ENCODE measurements around the gene MUC5B. TPM values are rescaled to one million over a fixed set of nuclear protein-coding genes. Genes with fewer than 3 reads are reported as not detected.

The MUC5B gene
- total RNA-seq, 4 donors from 2014 or later: 0.04 to 139 (median 1.6) TPM

DNA sequence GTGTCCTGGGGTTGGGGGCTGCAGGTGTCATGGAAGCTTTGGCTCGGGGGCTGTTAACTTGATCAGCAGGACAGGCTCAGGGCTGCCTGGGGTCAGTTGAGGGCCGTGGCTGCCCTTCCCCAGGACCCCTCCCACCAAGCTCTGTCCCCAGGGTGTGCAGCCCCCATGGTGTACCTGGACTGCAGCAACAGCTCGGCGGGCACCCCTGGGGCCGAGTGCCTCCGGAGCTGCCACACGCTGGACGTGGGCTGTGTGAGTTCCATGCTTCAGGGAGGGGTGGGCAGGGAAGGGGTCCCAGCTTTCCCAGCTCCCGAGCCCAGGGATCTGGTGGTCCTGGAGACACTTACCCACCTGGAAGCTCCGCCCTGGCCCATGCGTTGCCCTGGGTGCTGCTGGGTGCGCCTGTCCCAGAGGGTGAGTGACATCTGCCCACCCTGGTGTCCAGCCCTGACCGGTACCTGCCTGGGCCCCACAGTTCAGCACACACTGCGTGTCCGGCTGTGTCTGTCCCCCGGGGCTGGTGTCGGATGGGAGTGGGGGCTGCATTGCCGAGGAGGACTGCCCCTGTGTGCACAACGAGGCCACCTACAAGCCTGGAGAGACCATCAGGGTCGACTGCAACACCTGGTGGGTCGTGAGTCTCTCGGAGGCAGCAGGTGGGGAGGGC lies 11.3 kb downstream of the MUC5B start:
- H3K36me3 ChIP-seq: no peaks in the 10 kb centered on the region
- H3K9me3 ChIP-seq: no peaks in the 10 kb centered on the region
- peaks cover 0 to 52% (median 0%) of the 10 kb centered on the region in 4 donors for H3K27me3 ChIP-seq
- TF ChIP-seq, protein P1, sequence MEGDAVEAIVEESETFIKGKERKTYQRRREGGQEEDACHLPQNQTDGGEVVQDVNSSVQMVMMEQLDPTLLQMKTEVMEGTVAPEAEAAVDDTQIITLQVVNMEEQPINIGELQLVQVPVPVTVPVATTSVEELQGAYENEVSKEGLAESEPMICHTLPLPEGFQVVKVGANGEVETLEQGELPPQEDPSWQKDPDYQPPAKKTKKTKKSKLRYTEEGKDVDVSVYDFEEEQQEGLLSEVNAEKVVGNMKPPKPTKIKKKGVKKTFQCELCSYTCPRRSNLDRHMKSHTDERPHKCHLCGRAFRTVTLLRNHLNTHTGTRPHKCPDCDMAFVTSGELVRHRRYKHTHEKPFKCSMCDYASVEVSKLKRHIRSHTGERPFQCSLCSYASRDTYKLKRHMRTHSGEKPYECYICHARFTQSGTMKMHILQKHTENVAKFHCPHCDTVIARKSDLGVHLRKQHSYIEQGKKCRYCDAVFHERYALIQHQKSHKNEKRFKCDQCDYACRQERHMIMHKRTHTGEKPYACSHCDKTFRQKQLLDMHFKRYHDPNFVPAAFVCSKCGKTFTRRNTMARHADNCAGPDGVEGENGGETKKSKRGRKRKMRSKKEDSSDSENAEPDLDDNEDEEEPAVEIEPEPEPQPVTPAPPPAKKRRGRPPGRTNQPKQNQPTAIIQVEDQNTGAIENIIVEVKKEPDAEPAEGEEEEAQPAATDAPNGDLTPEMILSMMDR (IDR thresholded peaks at IDR 0.05): no peak
- no peak for TF ChIP-seq POLR2A (IDR thresholded peaks at IDR 0.05)
- no peak for DNase-seq
- no peak overlapping the region for H3K4me3 ChIP-seq
- H3K27ac ChIP-seq: no peak overlapping the region
- peaks cover 0 to 30% (median 0%) of the 10 kb centered on the region in 3 donors for H3K4me1 ChIP-seq
- intact Hi-C loops (cut with DNase I): no loop called here
- WGBS, 2 donors: 78% methylated on average over 4 of the region's 22 CpGs; no CpG with 5 or more reads in 1 of the 2 donors

DNA sequence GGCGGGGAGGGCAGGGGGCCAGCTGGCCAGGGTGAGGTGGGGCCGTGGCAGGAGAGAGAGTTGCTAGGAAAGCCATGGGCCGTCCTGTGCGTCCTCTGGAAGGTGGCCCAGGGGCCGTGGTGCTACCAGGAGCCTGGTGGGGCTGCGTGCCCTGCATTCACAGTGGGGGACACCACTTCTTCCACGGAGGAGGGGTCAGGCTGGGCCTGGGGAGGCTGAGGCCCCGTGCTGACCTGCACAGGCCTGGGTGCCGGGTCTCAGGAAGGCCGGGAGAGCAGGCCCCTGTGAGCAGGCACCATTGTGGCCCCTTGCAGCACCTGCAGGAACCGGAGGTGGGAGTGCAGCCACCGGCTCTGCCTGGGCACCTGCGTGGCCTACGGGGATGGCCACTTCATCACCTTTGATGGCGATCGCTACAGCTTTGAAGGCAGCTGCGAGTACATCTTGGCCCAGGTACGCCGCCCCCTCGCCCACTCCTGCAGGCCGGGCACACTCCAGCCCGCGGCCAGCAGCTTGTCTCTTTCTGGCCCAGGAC lies 12.0 kb downstream of the MUC5B start:
- Histone ChIP-seq H3K27me3 (peaks cover 0 to 46% (median 0%) of the 10 kb centered on the region in 4 donors), H3K36me3 (no peaks in the 10 kb centered on the region), H3K4me3 (no peak overlapping the region), H3K9me3 (no peaks in the 10 kb centered on the region), H3K27ac (no peak overlapping the region), H3K4me1 (peaks cover 0 to 26% (median 0%) of the 10 kb centered on the region in 3 donors)
- no peak for TF ChIP-seq POLR2A (IDR thresholded peaks at IDR 0.05)
- TF ChIP-seq, protein P1 (IDR thresholded peaks at IDR 0.05): no peak
- DNase-seq: no peak
- intact Hi-C loops (cut with DNase I): no loop called here
- 82% methylated on average over 14 of the region's 23 CpGs; no CpG with 5 or more reads in 1 of the 2 donors for WGBS, 2 donors

DNA sequence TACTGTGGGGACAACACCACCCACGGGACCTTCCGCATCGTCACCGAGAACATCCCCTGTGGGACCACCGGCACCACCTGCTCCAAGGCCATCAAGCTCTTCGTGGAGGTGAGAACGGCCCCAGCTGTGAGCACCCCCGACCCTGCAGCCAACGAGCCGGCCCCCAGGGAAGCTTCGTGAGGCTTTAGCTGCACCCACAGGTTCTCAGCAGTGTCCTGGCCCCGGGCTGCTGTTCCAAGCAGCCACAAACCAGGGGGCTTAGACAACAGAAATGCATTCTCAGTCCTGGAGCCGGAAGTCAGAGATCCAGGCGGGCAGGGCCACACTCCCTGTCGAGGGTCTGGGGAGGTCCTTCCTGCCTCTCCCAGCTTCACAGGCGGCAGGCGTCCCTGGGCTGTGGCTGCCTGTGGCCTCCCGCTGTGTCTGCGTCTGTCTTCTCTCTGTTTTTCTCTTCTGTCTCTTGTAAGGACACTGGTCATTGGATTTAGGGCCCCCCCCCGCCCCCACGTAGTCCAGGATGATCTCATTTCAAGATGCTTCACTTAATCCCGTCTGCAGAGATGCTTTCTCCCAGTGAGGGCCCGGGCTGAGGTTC lies 12.5 kb downstream of the MUC5B start:
- TF ChIP-seq, protein P1 (IDR thresholded peaks at IDR 0.05): no peak
- TF ChIP-seq POLR2A (IDR thresholded peaks at IDR 0.05): no peak
- Histone ChIP-seq H3K27ac (no peak overlapping the region), H3K4me1 (peaks cover 0 to 23% (median 0%) of the 10 kb centered on the region in 3 donors), H3K4me3 (no peak overlapping the region), H3K27me3 (peaks cover 0 to 41% (median 0%) of the 10 kb centered on the region in 4 donors), H3K9me3 (no peaks in the 10 kb centered on the region), H3K36me3 (no peaks in the 10 kb centered on the region)
- DNase-seq: no peak
- intact Hi-C loops (cut with DNase I): no loop called here
- 50 to 54% methylated on average over 8 to 12 of the region's 23 CpGs for WGBS, 2 donors

DNA sequence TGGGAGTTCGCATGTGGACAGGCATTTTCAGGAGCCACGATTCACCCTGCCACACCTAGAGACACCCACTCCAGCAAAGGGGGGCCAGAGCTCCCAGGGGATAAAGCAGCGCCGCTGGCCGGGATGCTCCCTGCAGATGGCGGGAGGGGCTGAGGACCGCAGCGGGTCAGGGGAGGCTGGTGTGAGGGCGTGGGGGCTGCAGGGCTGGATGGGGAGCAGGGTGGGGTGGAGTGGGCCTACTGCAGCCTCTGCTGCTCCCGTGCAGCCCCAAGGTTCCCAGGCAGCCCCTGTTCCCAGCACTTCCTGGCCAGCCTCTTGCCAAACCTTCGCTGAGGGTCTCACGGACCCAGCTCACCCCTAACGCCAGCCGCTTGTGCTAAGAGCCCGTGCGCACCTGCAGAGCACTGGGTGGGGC lies 13.0 kb downstream of the MUC5B start:
- H3K4me1 ChIP-seq: peaks cover 0 to 23% (median 0%) of the 10 kb centered on the region in 3 donors
- no peak for DNase-seq
- intact Hi-C loops (cut with DNase I): no loop called here

More for the DNA sequence above, 13.0 kb downstream of the MUC5B start:
- H3K36me3 ChIP-seq: no peaks in the 10 kb centered on the region
- no peaks in the 10 kb centered on the region for H3K9me3 ChIP-seq
- TF ChIP-seq, protein P1 (IDR thresholded peaks at IDR 0.05): no peak
- no peak for TF ChIP-seq POLR2A (IDR thresholded peaks at IDR 0.05)
- H3K27me3 ChIP-seq: peaks cover 0 to 35% (median 0%) of the 10 kb centered on the region in 4 donors
- WGBS, 2 donors: 65 to 92% methylated on average over 5 to 7 of the region's 16 CpGs
- H3K4me3 ChIP-seq: no peak overlapping the region
- no peak overlapping the region for H3K27ac ChIP-seq

All from esophagus squamous epithelium (tissue), 5 donors.